Neural cell (in vitro differentiated cells): Measurements from ENCODE around the gene ZNF564. TPM values are rescaled to one million over a fixed set of nuclear protein-coding genes. Genes with fewer than 3 reads are reported as not detected.
A peak's percentile ranks its signal among the peaks of the same experiment; 100 is the strongest.

Experiments
- H2AFZ ChIP-seq: fragments of 200-600, 300-800 bp; sonication (generic), shearing (Covaris generic); 2 replicates; pipeline ENCODE4 v1.6.0; 2014; ENCODE audit warnings: low read depth, mild to moderate bottlenecking, antibody characterized with exemption, low read length, moderate library complexity
- H3F3A ChIP-seq: fragments of 200-600 bp; shearing (Covaris generic); 2 replicates; pipeline ENCODE4 v1.6.1; 2016; ENCODE audit warnings: mild to moderate bottlenecking, moderate library complexity, mixed read lengths, antibody characterized with exemption, low read length; ENCODE audit not compliant: insufficient read depth, poor library complexity, severe bottlenecking
- H3K27ac ChIP-seq: fragments of 200-600, 300-800 bp; sonication (generic), shearing (Covaris generic); 2 replicates; pipeline ENCODE4 v1.5.1; 2014; ENCODE audit warnings: mild to moderate bottlenecking, low read length, moderate library complexity
- H3K27me3 ChIP-seq: fragments of 300-800, 200-600 bp; sonication (generic), shearing (Covaris generic); 2 replicates; pipeline ENCODE4 v1.6.0; 2014; ENCODE audit warnings: mild to moderate bottlenecking, low read depth, low read length, moderate library complexity; ENCODE audit not compliant: insufficient read depth
- H3K36me3 ChIP-seq: fragments of 300-800, 200-600 bp; sonication (generic), shearing (Covaris generic); 2 replicates; pipeline ENCODE4 v1.5.1; 2014; ENCODE audit warnings: mild to moderate bottlenecking, antibody characterized with exemption, low read length, moderate library complexity; ENCODE audit not compliant: insufficient read depth
- H3K4me2 ChIP-seq: fragments of 300-800, 200-600 bp; sonication (generic), shearing (Covaris generic); 2 replicates; pipeline ENCODE4 v1.6.0; 2014; ENCODE audit warnings: mild to moderate bottlenecking, low read length
- H3K4me3 ChIP-seq: fragments of 300-800, 200-600 bp; sonication (generic), shearing (Covaris generic); 2 replicates; pipeline ENCODE4 v1.5.1; 2014; ENCODE audit warnings: mild to moderate bottlenecking, low read length, moderate library complexity
- H3K79me2 ChIP-seq: fragments of 200-600 bp; shearing (Covaris generic); replicated peaks from 2 replicates; pipeline ENCODE4 v1.6.0; 2014; ENCODE audit warnings: mild to moderate bottlenecking, low read length, moderate library complexity; ENCODE audit not compliant: insufficient read depth
- H3K9ac ChIP-seq: fragments of 300-800, 200-600 bp; sonication (generic), shearing (Covaris generic); 2 replicates; pipeline ENCODE4 v1.6.1; 2016; ENCODE audit warnings: mild to moderate bottlenecking, low read length, mixed read lengths
- H3K9me2 ChIP-seq: fragments of 200-600 bp; shearing (Covaris generic); 2 replicates; pipeline ENCODE4 v1.6.1; 2016; ENCODE audit warnings: mild to moderate bottlenecking, low read length, mixed read lengths; ENCODE audit not compliant: insufficient read depth
- H3K9me3 ChIP-seq: fragments of 200-600, 300-800 bp; sonication (generic), shearing (Covaris generic); 2 replicates; pipeline ENCODE4 v1.6.1; 2016; ENCODE audit warnings: mild to moderate bottlenecking, mixed run types, low read length, moderate library complexity, mixed read lengths
- H4K20me1 ChIP-seq: fragments of 200-600 bp; shearing (Covaris generic); 2 replicates; pipeline ENCODE4 v1.6.1; 2016; ENCODE audit warnings: mild to moderate bottlenecking, mixed run types; ENCODE audit not compliant: insufficient read depth
- CTCF ChIP-seq: fragments of 450-650 bp; IDR thresholded peaks from 2 replicates; pipeline ENCODE4 v1.5.1; 2014; ENCODE audit warnings: antibody characterized with exemption, mild to moderate bottlenecking, moderate library complexity; ENCODE audit not compliant: poor library complexity, severe bottlenecking
- EP300 ChIP-seq: fragments of 450-650 bp; conservative IDR thresholded peaks from 2 replicates; pipeline ENCODE4 v1.6.1; 2014; ENCODE audit warnings: antibody characterized with exemption, mild to moderate bottlenecking, moderate library complexity; ENCODE audit not compliant: poor library complexity, severe bottlenecking
- EZH2 ChIP-seq: fragments of 200-600, 300-800 bp; shearing (Covaris generic), sonication (generic); IDR thresholded peaks from 2 replicates; pipeline ENCODE4 v1.6.1; 2014; ENCODE audit warnings: antibody characterized with exemption, low read length, borderline replicate concordance, mild to moderate bottlenecking; ENCODE audit not compliant: insufficient read depth, poor library complexity, severe bottlenecking
- MXI1 ChIP-seq: fragments of 450-650 bp; conservative IDR thresholded peaks from 2 replicates; pipeline ENCODE4 v1.6.1; 2014; ENCODE audit warnings: antibody characterized with exemption, mild to moderate bottlenecking; ENCODE audit not compliant: poor library complexity, severe bottlenecking
- POLR2AphosphoS5 ChIP-seq: IDR thresholded peaks from 2 replicates; pipeline ENCODE4 v1.6.1; 2012
- RAD21 ChIP-seq: fragments of 450-650 bp; conservative IDR thresholded peaks from 2 replicates; pipeline ENCODE4 v1.6.1; 2014; ENCODE audit warnings: antibody characterized with exemption, mild to moderate bottlenecking, moderate library complexity
- REST ChIP-seq: IDR thresholded peaks from 2 replicates; pipeline ENCODE4 v1.6.1; 2012; ENCODE audit warnings: borderline replicate concordance
- SMC3 ChIP-seq: fragments of 450-650 bp; conservative IDR thresholded peaks from 2 replicates; pipeline ENCODE4 v1.6.1; 2014; ENCODE audit warnings: antibody characterized with exemption, mild to moderate bottlenecking, moderate library complexity; ENCODE audit not compliant: poor library complexity
- TAF1 ChIP-seq: IDR thresholded peaks from 2 replicates; pipeline ENCODE4 v1.6.1; 2012; ENCODE audit warnings: low read depth
- polyA minus RNA-seq: library from RNA; depleted of rRNA, polyadenylated mRNA; stranded (reverse); fragments of >200 nt; gene quantifications from 2 replicates; pipeline ENCODE4 v1.2.3, GENCODE V29; 2014
- polyA plus RNA-seq: library from polyadenylated mRNA; depleted of rRNA; stranded (reverse); fragments of >200 nt; gene quantifications from 2 replicates; pipeline ENCODE4 v1.2.3, GENCODE V29; 2014

ZNF564 gene
- 7.3 and 7.6 TPM in 2 replicates for polyA plus RNA-seq
- 47.7 and 57.4 TPM in 2 replicates for polyA minus RNA-seq

GRCh38 chr19:12551060-12551832 lies at the start of gene ZNF564:
Gene ZNF564 (minus strand): TSS chr19:12551482. CDS start chr19:12551332, 150 bp downstream.
- H3K9ac ChIP-seq = peak within 1 kb of the TSS; percentile 95
- no peaks in the 10 kb centered on the region for H3K9me3 ChIP-seq
- peaks cover 6% of the 10 kb centered on the region for H3F3A ChIP-seq
- H3K27ac ChIP-seq = peak within 1 kb of the TSS; percentile 95
- peak within 1 kb of the TSS; percentile 88 for H3K4me2 ChIP-seq
- H4K20me1 ChIP-seq = no peaks in the 10 kb centered on the region
- H3K27me3 ChIP-seq = no peaks in the 10 kb centered on the region
- H3K4me3 ChIP-seq = peak within 1 kb of the TSS; percentile 90
- no peaks in the 10 kb centered on the region for H3K36me3 ChIP-seq
- peak within 1 kb of the TSS; percentile 87 for H2AFZ ChIP-seq
- no peaks in the 10 kb centered on the region for H3K9me2 ChIP-seq
- TF ChIP-seq CTCF (peak; percentile 41), SMC3 (no peak), EZH2 (no peak), REST (peak; percentile 61), EP300 (no peak), TAF1 (peak; percentile 59), POLR2AphosphoS5 (peak; percentile 86), RAD21 (peak; percentile 46), MXI1 (peak; percentile 87)
- peaks cover 30% of the 10 kb centered on the region for H3K79me2 ChIP-seq

- H3K79me2 ChIP-seq = no peaks in the 10 kb centered on the region
- H3F3A ChIP-seq = no peaks in the 10 kb centered on the region
- no peak overlapping the region for H3K4me3 ChIP-seq
- no peak overlapping the region for H2AFZ ChIP-seq
- no peak overlapping the region for H3K9ac ChIP-seq
- H3K9me2 ChIP-seq = no peaks in the 10 kb centered on the region
- H3K4me2 ChIP-seq = no peak overlapping the region
- H3K27ac ChIP-seq = no peak overlapping the region
- no peaks in the 10 kb centered on the region for H3K9me3 ChIP-seq
- no peak for TF ChIP-seq POLR2AphosphoS5
- no peak for TF ChIP-seq REST
- TF ChIP-seq MXI1 = no peak
- TF ChIP-seq EZH2 = no peak
- TF ChIP-seq CTCF = no peak
- no peak for TF ChIP-seq SMC3
- TF ChIP-seq RAD21 = no peak
- TF ChIP-seq EP300 = no peak
- TF ChIP-seq TAF1 = no peak
- H3K36me3 ChIP-seq = no peaks in the 10 kb centered on the region
- H4K20me1 ChIP-seq = no peaks in the 10 kb centered on the region
- no peaks in the 10 kb centered on the region for H3K27me3 ChIP-seq
Measured at GRCh38 chr19:12597594-12597993, 46.3 kb upstream of the ZNF564 start.
